ENCODE results near the gene SCCPDH. TPM values are rescaled to one million over a fixed set of nuclear protein-coding genes. Genes with fewer than 3 reads are reported as not detected.
A peak's percentile ranks its signal among the peaks of the same experiment; 100 is the strongest.

SCCPDH gene
- polyA plus RNA-seq, 1 of the 3 experiments (the other 2 are of a cell fraction): 32.2 TPM

- POLR2A ChIA-PET: no interaction called here
Measured at GRCh38 chr1:246699095-246699735, 25.0 kb upstream of the SCCPDH start.

More at GRCh38 chr1:246699095-246699735, 25.0 kb upstream of the SCCPDH start:
- Histone ChIP-seq H3K9me2 (no peaks in the 10 kb centered on the region), H3K9ac (peak overlapping the region; percentile 65), H3F3A (replicated peaks; ENCODE audit: insufficient read depth) (peaks cover 5% of the 10 kb centered on the region), H3K36me3 (replicated peaks in 1 of 2; ENCODE audit: control insufficient read depth in 1 of 2, insufficient read depth in 2 of 2, low read length in 1 of 2) (no peaks in the 10 kb centered on the region), H3K4me1 (ENCODE audit: control insufficient read depth in 1 of 2, insufficient read depth in 2 of 2, low read depth in 1 of 2, low read length in 1 of 2) (no peaks in the 10 kb centered on the region; a peak in 1 of 4 replicates), H3K9me3 (no peaks in the 10 kb centered on the region), H3K79me2 (ENCODE audit: insufficient read depth) (no peaks in the 10 kb centered on the region; the same call in 1 of the 2 replicates), H4K20me1 (ENCODE audit: insufficient read depth) (no peaks in the 10 kb centered on the region), H3K4me2 (peak overlapping the region; percentile 62), H3K27me3 (ENCODE audit: insufficient read depth) (no peaks in the 10 kb centered on the region), H3K27ac (ENCODE audit: low read depth in 2 of 2, low read length in 1 of 2) (peak overlapping the region; percentile 39 to 69), H3K4me3 (ENCODE audit: low read depth in 2 of 2, low read length in 1 of 2) (peak overlapping the region; percentile 25 to 45; a peak in 3 of 4 replicates), H2AFZ (ENCODE audit: low read depth) (peak overlapping the region; percentile 97)
- 9% methylated on average over 18 of the region's 18 CpGs for WGBS (ENCODE audit: low lambda C conversion rate)
- TF ChIP-seq FOSL2 (IDR thresholded peaks at IDR 0.05; ENCODE audit: borderline replicate concordance, low read depth) (no peak), RAD21 (IDR thresholded peaks at IDR 0.05; ENCODE audit: low read length) (peak; percentile 84), ZBTB33 (IDR thresholded peaks at IDR 0.05; ENCODE audit: borderline replicate concordance, low read depth) (no peak), TEAD4 (IDR thresholded peaks at IDR 0.05; ENCODE audit: borderline replicate concordance, insufficient read depth) (no peak), MEF2A (IDR thresholded peaks at IDR 0.05; ENCODE audit: borderline replicate concordance, low read depth) (peak; percentile 91), PBX3 (IDR thresholded peaks at IDR 0.05) (peak; percentile 54), EP300 (IDR thresholded peaks at IDR 0.05; ENCODE audit: borderline replicate concordance in 1 of 2, low read depth in 1 of 2, low read length in 1 of 2) (no peak), GABPA (IDR thresholded peaks at IDR 0.05; ENCODE audit: low read depth) (no peak), TCF12 (IDR thresholded peaks at IDR 0.05) (no peak), SMC3 (IDR thresholded peaks at IDR 0.05; ENCODE audit: low read depth, low read length) (peak; percentile 80), EZH2phosphoT487 (IDR thresholded peaks at IDR 0.05; ENCODE audit: borderline replicate concordance, low read depth) (no peak), SIN3A (IDR thresholded peaks at IDR 0.05; ENCODE audit: borderline replicate concordance, low read depth, low read length) (no peak), CTCF (IDR thresholded peaks at IDR 0.05) (peak; percentile 86), RCOR1 (IDR thresholded peaks at IDR 0.05; ENCODE audit: low read length) (no peak), ELF1 (IDR thresholded peaks at IDR 0.05) (peak; percentile 68), RXRA (IDR thresholded peaks at IDR 0.05; ENCODE audit: borderline replicate concordance, low read depth) (no peak), MXI1 (IDR thresholded peaks at IDR 0.05; ENCODE audit: low read depth, low read length) (no peak), FOXJ3 (CRISPR knock-in tag; IDR thresholded peaks at IDR 0.05) (no peak), TAF1 (IDR thresholded peaks at IDR 0.05; ENCODE audit: borderline replicate concordance, low read depth, low read length) (no peak), NFIC (IDR thresholded peaks at IDR 0.05; ENCODE audit: borderline replicate concordance) (no peak), NRF1 (IDR thresholded peaks at IDR 0.05; ENCODE audit: low read depth, low read length) (no peak), RFX5 (IDR thresholded peaks at IDR 0.05; ENCODE audit: low read length) (peak; percentile 67; the same call in 1 of the 2 replicates), IRF3 (IDR thresholded peaks at IDR 0.05; ENCODE audit: low read depth, low read length) (no peak)
- TF ChIP-seq, protein P1, sequence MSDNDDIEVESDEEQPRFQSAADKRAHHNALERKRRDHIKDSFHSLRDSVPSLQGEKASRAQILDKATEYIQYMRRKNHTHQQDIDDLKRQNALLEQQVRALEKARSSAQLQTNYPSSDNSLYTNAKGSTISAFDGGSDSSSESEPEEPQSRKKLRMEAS (IDR thresholded peaks at IDR 0.05; ENCODE audit: low read depth): 0 out of 2 replicates have a peak, but pooled peaks have one; percentile 44
- TF ChIP-seq, protein P2, sequence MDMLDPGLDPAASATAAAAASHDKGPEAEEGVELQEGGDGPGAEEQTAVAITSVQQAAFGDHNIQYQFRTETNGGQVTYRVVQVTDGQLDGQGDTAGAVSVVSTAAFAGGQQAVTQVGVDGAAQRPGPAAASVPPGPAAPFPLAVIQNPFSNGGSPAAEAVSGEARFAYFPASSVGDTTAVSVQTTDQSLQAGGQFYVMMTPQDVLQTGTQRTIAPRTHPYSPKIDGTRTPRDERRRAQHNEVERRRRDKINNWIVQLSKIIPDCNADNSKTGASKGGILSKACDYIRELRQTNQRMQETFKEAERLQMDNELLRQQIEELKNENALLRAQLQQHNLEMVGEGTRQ (IDR thresholded peaks at IDR 0.05; ENCODE audit: borderline replicate concordance, low read depth, low read length): no peak
- CTCF ChIA-PET: interaction anchor here (0.8 to 3.2 kb wide), 5 partner anchors 9 to 203 kb away, joined by 3 to 18 read pairs (median 3); no protein-coding TSS in a partner anchor
- DNase-seq: peak; percentile 86
